CD14-positive monocyte (primary cell): ENCODE measurements around the gene UBE2D1. TPM values are rescaled to one million over a fixed set of nuclear protein-coding genes. Genes with fewer than 3 reads are reported as not detected.

ENCODE experiments used
- DNase-seq, 3 donors: peaks; one replicate each; pipeline ENCODE4 v3.0.0-alpha.2; 2011 to 2022
- H2AFZ ChIP-seq: 2 replicates; pipeline ENCODE4 v1.6.0; 2012; ENCODE audit warnings: mild to moderate bottlenecking, low read depth, low read length, inconsistent platforms; ENCODE audit not compliant: insufficient read depth, poor library complexity, severe bottlenecking
- H3K27ac ChIP-seq, 2 donors: 1 replicate in 1 of 2; 2 replicates in 1 of 2; pipeline ENCODE4 v1.5.1; 2012 to 2013; ENCODE audit warnings: low read length in 2 of 2, control low read depth in 1 of 2, inconsistent platforms in 1 of 2, low read depth in 1 of 2, mild to moderate bottlenecking in 1 of 2
- H3K27me3 ChIP-seq, 2 donors: one replicate each; pipeline versions ENCODE4 v1.6.0 to v1.6.1; 2011 to 2013; ENCODE audit warnings: low read length in 2 of 2; ENCODE audit not compliant: control insufficient read depth in 2 of 2, insufficient read depth in 2 of 2
- H3K36me3 ChIP-seq, 2 donors: replicated peaks in 1 of 2; 1 replicate in 1 of 2; 2 replicates in 1 of 2; pipeline versions ENCODE4 v1.5.1 to v1.6.1; 2012 to 2013; ENCODE audit warnings: low read length in 2 of 2, control low read depth in 1 of 2, inconsistent platforms in 1 of 2, mild to moderate bottlenecking in 1 of 2; ENCODE audit not compliant: insufficient read depth in 2 of 2, control insufficient read depth in 1 of 2
- H3K4me1 ChIP-seq, 2 donors: 1 replicate in 1 of 2; 2 replicates in 1 of 2; pipeline versions ENCODE4 v1.5.1 to v1.6.1; 2012 to 2013; ENCODE audit warnings: low read length in 2 of 2, control low read depth in 1 of 2, inconsistent platforms in 1 of 2, mild to moderate bottlenecking in 1 of 2, moderate library complexity in 1 of 2; ENCODE audit not compliant: insufficient read depth in 2 of 2, control insufficient read depth in 1 of 2
- H3K4me2 ChIP-seq: replicated peaks from 2 replicates; pipeline ENCODE3; 2012; ENCODE audit warnings: low read length, moderate library complexity, mild to moderate bottlenecking; ENCODE audit not compliant: poor library complexity, severe bottlenecking; ENCODE audit errors: extremely low read depth
- H3K4me3 ChIP-seq, 3 experiments: fragments of 200-600 bp in 1 of 3; sonication (generic) in 1 of 3; replicated peaks in 1 of 3; 1 replicate in 2 of 3; 2 replicates in 1 of 3; pipeline ENCODE4 v1.5.1; 2011 to 2013; ENCODE audit warnings: low read length in 3 of 3, mild to moderate bottlenecking in 3 of 3, control low read depth in 2 of 3, low read depth in 2 of 3, inconsistent platforms in 1 of 3, moderate library complexity in 1 of 3
- H3K79me2 ChIP-seq: 2 replicates; pipeline ENCODE4 v1.6.0; 2012; ENCODE audit warnings: mild to moderate bottlenecking, control low read depth, inconsistent platforms, low read length, moderate library complexity; ENCODE audit not compliant: insufficient read depth
- H3K9ac ChIP-seq: 2 replicates; pipeline ENCODE4 v1.6.0; 2017; ENCODE audit warnings: low read length, mild to moderate bottlenecking; ENCODE audit not compliant: insufficient read depth, poor library complexity, severe bottlenecking
- H3K9me3 ChIP-seq, 2 donors: replicated peaks in 1 of 2; 1 replicate in 1 of 2; 2 replicates in 1 of 2; pipeline versions ENCODE4 v1.5.1 to v1.6.1; 2012 to 2013; ENCODE audit warnings: low read length in 2 of 2, control low read depth in 1 of 2; ENCODE audit not compliant: control insufficient read depth in 1 of 2, insufficient read depth in 1 of 2
- H4K20me1 ChIP-seq: 2 replicates; pipeline ENCODE4 v1.6.0; 2012; ENCODE audit warnings: mild to moderate bottlenecking, low read length, control low read depth, moderate library complexity; ENCODE audit not compliant: insufficient read depth
- H3K27ac Mint-ChIP-seq, 7 donors: one replicate each; pipeline ENCODE4 v1.8.0; 2020; ENCODE audit warnings: mild to moderate bottlenecking in 7 of 7, mixed read lengths in 7 of 7, moderate library complexity in 6 of 7, inconsistent platforms in 2 of 7
- H3K27me3 Mint-ChIP-seq, 3 donors: one replicate each; pipeline ENCODE4 v1.8.0; 2021 to 2022; ENCODE audit warnings: low read depth in 3 of 3, mild to moderate bottlenecking in 3 of 3, mixed read lengths in 3 of 3, moderate library complexity in 3 of 3, inconsistent platforms in 1 of 3
- H3K36me3 Mint-ChIP-seq, 2 donors: one replicate each; pipeline ENCODE4 v1.8.0; 2020; ENCODE audit warnings: mixed read lengths in 2 of 2, inconsistent platforms in 1 of 2, mild to moderate bottlenecking in 1 of 2
- H3K4me1 Mint-ChIP-seq: one replicate; pipeline ENCODE4 v1.8.0; 2020; ENCODE audit warnings: mild to moderate bottlenecking, mixed read lengths
- H3K4me3 Mint-ChIP-seq, 2 donors: one replicate each; pipeline ENCODE4 v1.8.0; 2020; ENCODE audit warnings: mild to moderate bottlenecking in 2 of 2, mixed read lengths in 2 of 2, moderate library complexity in 1 of 2
- H3K9me3 Mint-ChIP-seq, 7 donors: one replicate each; pipeline ENCODE4 v1.8.0; 2020 to 2022; ENCODE audit warnings: mixed read lengths in 7 of 7, mild to moderate bottlenecking in 6 of 7, moderate library complexity in 6 of 7, inconsistent platforms in 2 of 7
- CTCF ChIP-seq: fragments of 200-600 bp; IDR thresholded peaks from one replicate; pipeline ENCODE4 v1.8.0; 2022; ENCODE audit warnings: antibody characterized with exemption, mild to moderate bottlenecking
- WGBS: methylation state at CpG from one replicate; pipeline ENCODE4 v1.1.5; 2013; ENCODE audit warnings: missing lambda C conversion rate; ENCODE audit not compliant: insufficient coverage; 5-methylcytosine and 5-hydroxymethylcytosine counted together
- intact Hi-C, 2 donors: fragments of 100-400 bp; cut with micrococcal nuclease; formaldehyde crosslinking; loops; one replicate each; pipeline versions ENCODE4 v1.15.0 to v1.15.1; 2023
- polyA plus RNA-seq, 3 donors: library from polyadenylated mRNA; depleted of rRNA in 1 of 3; unstranded in 2 of 3; stranded (reverse) in 1 of 3; fragments of 300-500 nt in 2 of 3; fragments of >200 nt in 1 of 3; fragmentation: Illumina TruSeq in 2 of 3; gene quantifications; 1 replicate in 2 of 3; 2 replicates in 1 of 3; pipeline ENCODE4 v1.2.3, GENCODE V29; 2012 to 2021

The UBE2D1 gene
- polyA plus RNA-seq, 3 donors, result 47.7 to 119 (median 107) TPM

- Histone ChIP-seq H3K27me3 (no peaks in the 10 kb centered on the region), H3K9me3 (no peaks in the 10 kb centered on the region), H3K27ac (no peak overlapping the region), H3K9ac (no peak overlapping the region), H2AFZ (no peak overlapping the region), H3K79me2 (peaks cover 100% of the 10 kb centered on the region), H3K4me1 (peaks cover 26 to 51% of the 10 kb centered on the region in 2 donors), H3K36me3 (peaks cover 7 to 22% of the 10 kb centered on the region in 2 donors), H4K20me1 (peaks cover 99% of the 10 kb centered on the region), H3K4me2 (no peak overlapping the region), H3K4me3 (no peak overlapping the region)
- H3K27me3 Mint-ChIP-seq, result no peaks in the 10 kb centered on the region
- no CpG with 5 or more reads among the region's 4 CpGs for WGBS
- no peak overlapping the region for H3K27ac Mint-ChIP-seq
- H3K4me3 Mint-ChIP-seq, result no peak overlapping the region
- no peaks in the 10 kb centered on the region for H3K9me3 Mint-ChIP-seq
- intact Hi-C loops, result no loop called here
- peaks cover 34 to 45% of the 10 kb centered on the region in 2 donors for H3K36me3 Mint-ChIP-seq
- peaks cover 59% of the 10 kb centered on the region for H3K4me1 Mint-ChIP-seq
- no peak for DNase-seq
- TF ChIP-seq CTCF, result no peak
These were observed 6.6 kb downstream of the UBE2D1 start for GRCh38 chr10:58341422-58341821.

GRCh38 chr10:58341947-58342346 lies 7.1 kb downstream of the UBE2D1 start:
- TF ChIP-seq CTCF, result no peak
- Mint-ChIP-seq H3K4me1 (peaks cover 59% of the 10 kb centered on the region), H3K9me3 (no peaks in the 10 kb centered on the region), H3K36me3 (peaks cover 35 to 46% of the 10 kb centered on the region in 2 donors), H3K27ac (peak overlapping the region in 1 of 7 donors; percentile 24), H3K27me3 (no peaks in the 10 kb centered on the region), H3K4me3 (no peak overlapping the region)
- Histone ChIP-seq H3K27me3 (no peaks in the 10 kb centered on the region), H3K4me1 (peaks cover 23 to 47% of the 10 kb centered on the region in 2 donors), H2AFZ (no peak overlapping the region), H3K36me3 (peaks cover 7 to 27% of the 10 kb centered on the region in 2 donors), H3K9me3 (no peaks in the 10 kb centered on the region), H3K4me3 (no peak overlapping the region), H3K4me2 (no peak overlapping the region), H4K20me1 (peaks cover 99% of the 10 kb centered on the region), H3K27ac (peak overlapping the region in 1 of 2 donors; percentile 4), H3K9ac (no peak overlapping the region), H3K79me2 (peaks cover 100% of the 10 kb centered on the region)
- no CpG with 5 or more reads among the region's 1 CpG for whole genome bisulfite sequencing
- no peak for DNase-seq
- intact Hi-C loops, result no loop called here
